ENCODE data around the gene CTNNA1. TPM values are rescaled to one million over a fixed set of nuclear protein-coding genes. Genes with fewer than 3 reads are reported as not detected.
"Not testable (repeated sequence)": the region's sequence is repeated elsewhere in the genome, so short reads cannot be mapped to it uniquely, and the experiment has no call there.

Gene CTNNA1
- total RNA-seq, 2 donors from 2014 or later, result 400 to 483 TPM

DNA sequence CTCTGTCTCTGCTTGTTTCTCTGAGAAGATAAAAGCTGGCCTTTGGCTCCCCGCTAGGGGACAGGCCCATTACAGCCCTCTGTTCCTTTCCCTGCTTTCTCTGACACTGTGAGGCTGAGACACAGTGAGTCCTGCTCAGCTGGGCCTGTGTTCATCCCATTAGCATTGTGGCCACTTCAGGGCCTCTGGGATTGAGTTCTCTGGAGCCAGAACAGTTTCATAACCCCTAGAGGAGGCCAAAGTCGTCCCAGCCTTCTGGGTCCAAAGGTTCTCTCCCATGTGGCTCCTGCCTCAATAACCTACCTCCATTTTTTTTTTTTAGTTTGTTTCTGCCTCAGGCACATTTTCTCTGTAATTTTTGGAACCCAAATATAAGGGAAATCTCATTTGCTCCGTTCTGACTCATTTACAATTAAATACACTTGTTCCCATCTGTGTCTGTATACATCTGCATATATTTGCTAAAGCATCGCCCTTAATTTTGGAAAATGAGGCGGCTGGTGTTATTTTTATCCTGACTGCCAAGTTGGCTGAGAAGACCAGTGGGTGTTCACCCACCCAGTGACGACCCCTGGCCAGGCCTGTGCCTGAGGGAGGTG, 27.3 kb upstream of the CTNNA1 start:
- Histone ChIP-seq H3K27me3 (no peaks in the 10 kb centered on the region), H3K27ac (no peak overlapping the region), H3K9ac (ENCODE audit: low read depth in 2 of 2, low read length in 2 of 2) (no peak overlapping the region), H3K4me3 (no peak overlapping the region), H3K9me3 (no peaks in the 10 kb centered on the region), H3K36me3 (no peaks in the 10 kb centered on the region), H3K4me1 (no peaks in the 10 kb centered on the region)
- intact Hi-C loops (cut with DNase I), result no loop called here
- no peak for DNase-seq
- TF ChIP-seq, protein P1, sequence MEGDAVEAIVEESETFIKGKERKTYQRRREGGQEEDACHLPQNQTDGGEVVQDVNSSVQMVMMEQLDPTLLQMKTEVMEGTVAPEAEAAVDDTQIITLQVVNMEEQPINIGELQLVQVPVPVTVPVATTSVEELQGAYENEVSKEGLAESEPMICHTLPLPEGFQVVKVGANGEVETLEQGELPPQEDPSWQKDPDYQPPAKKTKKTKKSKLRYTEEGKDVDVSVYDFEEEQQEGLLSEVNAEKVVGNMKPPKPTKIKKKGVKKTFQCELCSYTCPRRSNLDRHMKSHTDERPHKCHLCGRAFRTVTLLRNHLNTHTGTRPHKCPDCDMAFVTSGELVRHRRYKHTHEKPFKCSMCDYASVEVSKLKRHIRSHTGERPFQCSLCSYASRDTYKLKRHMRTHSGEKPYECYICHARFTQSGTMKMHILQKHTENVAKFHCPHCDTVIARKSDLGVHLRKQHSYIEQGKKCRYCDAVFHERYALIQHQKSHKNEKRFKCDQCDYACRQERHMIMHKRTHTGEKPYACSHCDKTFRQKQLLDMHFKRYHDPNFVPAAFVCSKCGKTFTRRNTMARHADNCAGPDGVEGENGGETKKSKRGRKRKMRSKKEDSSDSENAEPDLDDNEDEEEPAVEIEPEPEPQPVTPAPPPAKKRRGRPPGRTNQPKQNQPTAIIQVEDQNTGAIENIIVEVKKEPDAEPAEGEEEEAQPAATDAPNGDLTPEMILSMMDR (IDR thresholded peaks at IDR 0.05), result no peak

DNA sequence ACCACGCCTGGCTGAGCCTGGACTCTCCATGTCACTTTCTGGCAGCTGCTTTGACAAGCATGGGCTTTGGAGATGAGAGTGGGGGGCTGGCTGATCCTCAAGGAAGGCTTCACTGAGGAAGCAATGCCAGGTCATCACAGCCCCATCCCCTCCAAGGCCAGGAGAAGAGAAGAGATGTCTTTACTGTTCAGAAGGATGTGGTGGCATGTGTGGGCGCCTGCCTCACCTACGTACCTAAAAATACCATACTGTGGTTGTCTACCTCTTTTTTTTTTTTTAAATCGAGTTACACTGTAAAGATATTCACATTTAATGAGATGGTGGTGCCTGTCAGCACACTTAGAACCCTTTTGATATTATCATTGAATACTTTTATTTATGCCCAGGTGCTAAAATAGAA, 26.4 kb upstream of the CTNNA1 start:
- Histone ChIP-seq H3K27me3 (no peaks in the 10 kb centered on the region), H3K4me1 (no peaks in the 10 kb centered on the region), H3K9ac (ENCODE audit: low read depth in 2 of 2, low read length in 2 of 2) (no peak overlapping the region), H3K9me3 (no peaks in the 10 kb centered on the region), H3K27ac (no peak overlapping the region), H3K4me3 (no peak overlapping the region), H3K36me3 (no peaks in the 10 kb centered on the region)
- intact Hi-C loops (cut with DNase I), result no loop called here
- TF ChIP-seq, protein P1 (IDR thresholded peaks at IDR 0.05), result no peak
- DNase-seq, result no peak

DNA sequence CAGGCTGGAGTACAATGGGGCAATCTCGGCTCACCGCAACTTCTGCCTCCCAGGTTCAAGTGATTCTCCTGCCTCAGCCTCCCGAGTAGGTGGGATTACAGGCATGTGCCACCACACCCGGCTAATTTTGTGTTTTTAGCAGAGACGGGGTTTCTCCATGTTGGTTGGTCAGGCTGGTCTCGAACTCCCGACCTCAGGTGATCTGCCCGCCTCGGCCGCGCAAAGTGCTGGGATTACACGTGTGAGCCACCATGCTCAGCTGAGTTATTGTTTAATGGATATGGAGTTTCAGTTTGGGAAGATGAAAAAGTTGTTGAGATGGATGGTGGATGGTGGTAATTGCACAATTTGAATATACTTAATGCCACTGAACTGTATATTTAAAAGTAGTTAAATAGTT, 22.7 kb upstream of the CTNNA1 start:
- intact Hi-C loops (cut with DNase I); H3K9me3 ChIP-seq; H3K9ac ChIP-seq (ENCODE audit: low read depth in 2 of 2, low read length in 2 of 2); H3K4me1 ChIP-seq; H3K27me3 ChIP-seq; H3K4me3 ChIP-seq; DNase-seq; H3K27ac ChIP-seq; H3K36me3 ChIP-seq: not testable (repeated sequence)

DNA sequence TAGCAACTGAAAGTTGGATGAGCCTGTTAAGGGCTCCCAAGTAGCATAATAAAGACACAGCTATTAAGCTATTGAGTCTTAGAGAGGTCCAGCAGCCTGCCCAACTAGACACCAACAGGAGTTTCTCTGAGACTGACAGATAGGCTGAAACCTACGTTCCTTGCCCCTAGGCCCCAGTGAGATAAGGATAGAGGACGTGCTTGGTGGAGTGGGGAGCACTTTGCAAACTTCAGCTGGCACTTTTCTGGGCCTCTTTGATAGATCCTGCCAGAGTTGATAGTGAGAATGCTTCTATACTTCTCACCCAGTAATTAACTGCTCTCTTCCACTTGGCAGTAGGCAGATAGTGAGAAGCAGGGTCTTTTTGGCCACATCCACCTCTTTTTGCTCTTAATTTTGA, 20.8 kb upstream of the CTNNA1 start:
- H3K27ac ChIP-seq, result no peak overlapping the region
- no peaks in the 10 kb centered on the region for H3K36me3 ChIP-seq

DNA sequence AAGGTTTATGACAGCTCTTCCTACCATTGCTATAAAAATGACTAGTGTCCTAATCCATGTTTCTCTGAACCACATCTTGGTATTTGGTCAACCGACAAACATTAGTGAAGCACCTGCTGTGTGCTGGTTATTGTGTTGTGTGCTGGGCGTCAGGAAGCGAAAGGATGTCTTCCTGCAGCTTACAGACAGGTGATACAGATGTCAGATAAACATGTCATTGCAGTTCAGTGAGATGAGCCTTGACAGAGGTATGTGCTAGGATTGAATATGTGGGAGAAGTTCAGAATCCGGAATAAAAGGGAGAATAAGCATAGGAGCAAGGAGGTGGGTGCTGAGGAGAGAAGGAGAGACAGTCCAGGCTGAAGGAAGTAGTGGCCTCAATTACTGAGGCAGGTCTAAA, 20.3 kb upstream of the CTNNA1 start:
- TF ChIP-seq, protein P1 (IDR thresholded peaks at IDR 0.05), result no peak
- no peaks in the 10 kb centered on the region for H3K27me3 ChIP-seq
- no peak for DNase-seq
- intact Hi-C loops (cut with DNase I), result no loop called here
- no peaks in the 10 kb centered on the region for H3K4me1 ChIP-seq
- H3K9me3 ChIP-seq, result no peaks in the 10 kb centered on the region
- H3K4me3 ChIP-seq, result no peak overlapping the region
- H3K36me3 ChIP-seq, result no peaks in the 10 kb centered on the region
- H3K27ac ChIP-seq, result no peak overlapping the region
- no peak overlapping the region for H3K9ac ChIP-seq (ENCODE audit: low read depth in 2 of 2, low read length in 2 of 2)

More for the DNA sequence above, 20.8 kb upstream of the CTNNA1 start:
- Histone ChIP-seq H3K4me3 (no peak overlapping the region), H3K27me3 (no peaks in the 10 kb centered on the region), H3K4me1 (no peaks in the 10 kb centered on the region), H3K9me3 (no peaks in the 10 kb centered on the region), H3K9ac (ENCODE audit: low read depth in 2 of 2, low read length in 2 of 2) (no peak overlapping the region)
- no peak for DNase-seq
- intact Hi-C loops (cut with DNase I), result no loop called here
- TF ChIP-seq, protein P1 (IDR thresholded peaks at IDR 0.05), result no peak

DNA sequence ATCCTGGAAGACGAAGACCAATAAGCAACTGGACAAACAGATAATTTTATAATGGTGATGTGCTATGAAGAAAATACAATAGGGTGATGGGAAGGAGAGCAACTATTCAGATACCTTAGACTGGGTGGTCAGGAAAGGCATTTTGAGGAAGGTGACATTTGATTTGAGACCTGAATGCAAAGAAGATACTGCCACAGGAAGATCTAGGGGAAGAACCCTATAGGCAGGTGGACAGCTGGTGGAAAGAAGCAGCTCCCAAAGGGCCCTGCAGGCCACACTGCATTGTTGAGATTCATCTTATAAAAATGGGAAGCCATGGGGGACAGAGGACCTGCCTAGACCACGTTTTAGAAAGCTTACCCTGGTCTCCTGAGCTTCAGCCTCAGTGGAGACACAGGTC, 19.7 kb upstream of the CTNNA1 start:
- no peaks in the 10 kb centered on the region for H3K4me1 ChIP-seq
- no peak overlapping the region for H3K27ac ChIP-seq
- DNase-seq, result no peak
- no peaks in the 10 kb centered on the region for H3K36me3 ChIP-seq
- no peak overlapping the region for H3K9ac ChIP-seq (ENCODE audit: low read depth in 2 of 2, low read length in 2 of 2)
- TF ChIP-seq, protein P1 (IDR thresholded peaks at IDR 0.05), result no peak
- H3K4me3 ChIP-seq, result no peak overlapping the region
- H3K27me3 ChIP-seq, result no peaks in the 10 kb centered on the region
- no peaks in the 10 kb centered on the region for H3K9me3 ChIP-seq
- intact Hi-C loops (cut with DNase I), result no loop called here
